Jurkat, Clone E6-1 (cell line): Measurements from ENCODE around the gene HPS3.

Source experiments
- DNase-seq: peaks from one replicate; pipeline ENCODE4 v3.0.0-alpha.2; 2011; ENCODE audit warnings: low read depth, low spot score
- H3K4me3 ChIP-seq: 2 replicates; pipeline ENCODE4 v1.5.1; 2011; ENCODE audit warnings: mild to moderate bottlenecking, low read length, control low read depth, moderate library complexity

Gene HPS3

GRCh38 chr3:149119466-149119865, 10.0 kb upstream of the HPS3 start:
- no peak for DNase-seq
- no peak overlapping the region for H3K4me3 ChIP-seq

- no peak overlapping the region for H3K4me3 ChIP-seq
- DNase-seq = peak; percentile 57
Observed at GRCh38 chr3:149120051-149120972, 9.1 kb upstream of the HPS3 start.

GRCh38 chr3:149122721-149123578, 6.5 kb upstream of the HPS3 start:
- no peak for DNase-seq
- no peak overlapping the region for H3K4me3 ChIP-seq

- DNase-seq = no peak
- peak overlapping the region; percentile 93 for H3K4me3 ChIP-seq
Observed at GRCh38 chr3:149128821-149129220, 617 bp upstream of the HPS3 start.

- H3K4me3 ChIP-seq = no peak overlapping the region
- DNase-seq = no peak
Observed at GRCh38 chr3:149131589-149131988, 2.2 kb downstream of the HPS3 start.

GRCh38 chr3:149134575-149134974, 5.1 kb downstream of the HPS3 start:
- H3K4me3 ChIP-seq = no peak overlapping the region
- DNase-seq = no peak

GRCh38 chr3:149142682-149143081, 13.2 kb downstream of the HPS3 start:
- no peak overlapping the region for H3K4me3 ChIP-seq
- DNase-seq = no peak

GRCh38 chr3:149145356-149145755, 15.9 kb downstream of the HPS3 start:
- DNase-seq = no peak
- no peak overlapping the region for H3K4me3 ChIP-seq

GRCh38 chr3:149145974-149146373, 16.5 kb downstream of the HPS3 start:
- DNase-seq = no peak

GRCh38 chr3:149150436-149150835, 21.0 kb downstream of the HPS3 start:
- no peak overlapping the region for H3K4me3 ChIP-seq
- DNase-seq = no peak

More at GRCh38 chr3:149145974-149146373, 16.5 kb downstream of the HPS3 start:
- no peak overlapping the region for H3K4me3 ChIP-seq

GRCh38 chr3:149151843-149152242, 22.4 kb downstream of the HPS3 start:
- H3K4me3 ChIP-seq = no peak overlapping the region
- DNase-seq = no peak

GRCh38 chr3:149152420-149152819, 23.0 kb downstream of the HPS3 start:
- no peak overlapping the region for H3K4me3 ChIP-seq
- peak; percentile 39 for DNase-seq

GRCh38 chr3:149153402-149153801, 24.0 kb downstream of the HPS3 start:
- DNase-seq = no peak
- H3K4me3 ChIP-seq = no peak overlapping the region

GRCh38 chr3:149160754-149161300, 31.4 kb downstream of the HPS3 start:
- H3K4me3 ChIP-seq = no peak overlapping the region
- no peak for DNase-seq

- H3K4me3 ChIP-seq = no peak overlapping the region
- DNase-seq = no peak
Observed at GRCh38 chr3:149162007-149162406, 32.6 kb downstream of the HPS3 start.

GRCh38 chr3:149163066-149163465, 33.6 kb downstream of the HPS3 start:
- peak; percentile 54 for DNase-seq

GRCh38 chr3:149167898-149168297, 38.5 kb downstream of the HPS3 start:
- DNase-seq = no peak

More at GRCh38 chr3:149163066-149163465, 33.6 kb downstream of the HPS3 start:
- H3K4me3 ChIP-seq = no peak overlapping the region

GRCh38 chr3:149170672-149171071, 41.2 kb downstream of the HPS3 start:
- DNase-seq = no peak
- H3K4me3 ChIP-seq = no peak overlapping the region

More at GRCh38 chr3:149167898-149168297, 38.5 kb downstream of the HPS3 start:
- no peak overlapping the region for H3K4me3 ChIP-seq

GRCh38 chr3:149174901-149175300, 45.5 kb downstream of the HPS3 start:
- DNase-seq = peak; percentile 47
- H3K4me3 ChIP-seq = no peak overlapping the region

- DNase-seq = no peak
- H3K4me3 ChIP-seq = no peak overlapping the region
Observed at GRCh38 chr3:149177122-149177521, 47.7 kb downstream of the HPS3 start.
